Umbilical cord (tissue), 2 donors: ENCODE measurements around the gene AFF2. TPM values are rescaled to one million over a fixed set of nuclear protein-coding genes. Genes with fewer than 3 reads are reported as not detected.

ENCODE experiments used
- DNase-seq: peaks from one replicate; pipeline ENCODE4 v3.0.0-alpha.2; 2015; ENCODE audit warnings: low spot score
- total RNA-seq: library from RNA; depleted of rRNA; stranded (reverse); fragments of >200 nt; gene quantifications from one replicate; pipeline ENCODE4 v1.2.3, GENCODE V29; 2014; ENCODE audit warnings: low replicate concordance; ENCODE audit not compliant: insufficient read depth

Gene AFF2
- total RNA-seq, 1 donor from 2014 or later = 14.7 TPM

- no peak for DNase-seq
Observed at GRCh38 chrX:148917441-148917840, 417.0 kb downstream of the AFF2 start.

GRCh38 chrX:148923631-148924030 lies 423.2 kb downstream of the AFF2 start:
- DNase-seq = peak; percentile 50

GRCh38 chrX:148926371-148926770 lies 426.0 kb downstream of the AFF2 start:
- DNase-seq = no peak

GRCh38 chrX:148928811-148929210 lies 428.4 kb downstream of the AFF2 start:
- no peak for DNase-seq

- peak; percentile 33 for DNase-seq
Observed at GRCh38 chrX:148929686-148930085, 429.3 kb downstream of the AFF2 start.

GRCh38 chrX:148930206-148930729 lies 429.9 kb downstream of the AFF2 start:
- DNase-seq = no peak

GRCh38 chrX:148933881-148934280 lies 433.5 kb downstream of the AFF2 start:
- DNase-seq = no peak

- no peak for DNase-seq
Observed at GRCh38 chrX:148938348-148938747, 437.9 kb downstream of the AFF2 start.

GRCh38 chrX:148940411-148940996 lies 440.1 kb downstream of the AFF2 start:
- DNase-seq = no peak

- DNase-seq = no peak
Observed at GRCh38 chrX:148942754-148943153, 442.3 kb downstream of the AFF2 start.

- no peak for DNase-seq
Observed at GRCh38 chrX:148947399-148947975, 447.1 kb downstream of the AFF2 start.

GRCh38 chrX:148956352-148956751 lies 455.9 kb downstream of the AFF2 start:
- no peak for DNase-seq

- no peak for DNase-seq
Observed at GRCh38 chrX:148958901-148959300, 458.5 kb downstream of the AFF2 start.

- no peak for DNase-seq
Observed at GRCh38 chrX:148960060-148960459, 459.6 kb downstream of the AFF2 start.

GRCh38 chrX:148961985-148962384 lies 461.6 kb downstream of the AFF2 start:
- no peak for DNase-seq

GRCh38 chrX:148976571-148977400 lies 476.4 kb downstream of the AFF2 start:
- DNase-seq = no peak

- DNase-seq = no peak
Observed at GRCh38 chrX:148979786-148980185, 479.4 kb downstream of the AFF2 start.

- no peak for DNase-seq
Observed at GRCh38 chrX:148984238-148984637, 483.8 kb downstream of the AFF2 start.

- no peak for DNase-seq
Observed at GRCh38 chrX:148991502-148991901, 491.1 kb downstream of the AFF2 start.

- no peak for DNase-seq
Observed at GRCh38 chrX:148995661-148996060, 495.2 kb downstream of the AFF2 start.

GRCh38 chrX:149002320-149002719 lies 501.9 kb downstream of the AFF2 start:
- no peak for DNase-seq

- no peak for DNase-seq
Observed at GRCh38 chrX:149003863-149004660, 503.6 kb downstream of the AFF2 start.
